OCI-M2 (cell line): ENCODE results near the gene MLANA.

Experiments
- DNase-seq: peaks from one replicate; lab custom pipeline; 2025; ENCODE audit not compliant: unreplicated experiment; lab: John Stamatoyannopoulos, UW

MLANA gene

GRCh38 chr9:5899292-5899691 is 8.6 kb downstream of the MLANA start:
- no peak for DNase-seq

- DNase-seq: no peak
Observed at GRCh38 chr9:5900622-5901021, 9.9 kb downstream of the MLANA start.

GRCh38 chr9:5902377-5902776 is 11.7 kb downstream of the MLANA start:
- DNase-seq: no peak

GRCh38 chr9:5908918-5909317 is 18.2 kb downstream of the MLANA start:
- DNase-seq: no peak

GRCh38 chr9:5909976-5910375 is 19.3 kb downstream of the MLANA start:
- no peak for DNase-seq

GRCh38 chr9:5910413-5911057 is 19.8 kb downstream of the MLANA start:
- DNase-seq: no peak

GRCh38 chr9:5915438-5915837 is 24.7 kb downstream of the MLANA start:
- DNase-seq: no peak

- DNase-seq: no peak
Observed at GRCh38 chr9:5917273-5917672, 26.6 kb downstream of the MLANA start.

GRCh38 chr9:5917888-5918287 is 27.2 kb downstream of the MLANA start:
- no peak for DNase-seq

- no peak for DNase-seq
Observed at GRCh38 chr9:5918460-5918859, 27.8 kb downstream of the MLANA start.

GRCh38 chr9:5920860-5921328 is 30.2 kb downstream of the MLANA start:
- no peak for DNase-seq

GRCh38 chr9:5922192-5922591 is 31.5 kb downstream of the MLANA start:
- DNase-seq: no peak

GRCh38 chr9:5931657-5932056 is 41.0 kb downstream of the MLANA start:
- no peak for DNase-seq

GRCh38 chr9:5938449-5938848 is 47.8 kb downstream of the MLANA start:
- DNase-seq: no peak

- no peak for DNase-seq
Observed at GRCh38 chr9:5939530-5939929, 48.8 kb downstream of the MLANA start.

GRCh38 chr9:5941214-5941613 is 50.5 kb downstream of the MLANA start:
- DNase-seq: no peak

- no peak for DNase-seq
Observed at GRCh38 chr9:5945112-5945511, 54.4 kb downstream of the MLANA start.

- DNase-seq: no peak
Observed at GRCh38 chr9:5947912-5948311, 57.2 kb downstream of the MLANA start.

- DNase-seq: no peak
Observed at GRCh38 chr9:5949103-5949699, 58.5 kb downstream of the MLANA start.

- DNase-seq: no peak
Observed at GRCh38 chr9:5950261-5950660, 59.6 kb downstream of the MLANA start.

GRCh38 chr9:5951686-5952211 is 61.1 kb downstream of the MLANA start:
- DNase-seq: no peak
